ENCODE results near the gene MATN1. TPM values are rescaled to one million over a fixed set of nuclear protein-coding genes. Genes with fewer than 3 reads are reported as not detected.

The MATN1 gene
- total and polyA plus RNA-seq, 2 of the 4 experiments (the other 2 are of a cell fraction), result 0.27 TPM; not detected in 1

DNA sequence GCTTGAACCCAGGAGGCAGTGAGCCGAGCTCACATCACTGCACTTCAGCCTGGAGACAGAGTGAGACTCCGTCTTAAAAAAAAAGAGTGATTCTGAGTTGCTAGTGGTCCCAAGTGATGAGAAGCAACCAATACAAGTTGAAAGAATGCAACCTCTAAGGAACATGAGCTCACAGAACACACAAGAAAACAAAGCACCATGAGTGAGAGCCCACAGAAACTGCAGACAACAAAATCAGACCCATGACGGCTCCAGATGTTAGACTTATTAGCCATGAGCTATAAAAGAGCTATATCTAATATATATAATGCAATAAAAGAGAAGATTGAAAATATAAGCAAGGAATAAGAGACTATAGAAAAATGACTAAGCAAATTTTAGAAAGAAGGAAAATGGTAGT is 50.0 kb downstream of the MATN1 start:
- Histone ChIP-seq H3K79me1 (ENCODE audit: low read depth in 1 of 2, low read length in 2 of 2) (no peaks in the 10 kb centered on the region), H3K4me3 (ENCODE audit: insufficient read depth, low read depth, low read length) (no peak overlapping the region), H2AK5ac (ENCODE audit: low read depth, low read length) (no peak overlapping the region), H3K36me3 (ENCODE audit: control insufficient read depth, insufficient read depth, low read length) (no peaks in the 10 kb centered on the region), H3K9ac (ENCODE audit: low read depth, low read length) (no peak overlapping the region), H2BK20ac (ENCODE audit: low read depth, low read length) (no peak overlapping the region), H2BK15ac (ENCODE audit: low read depth, low read length) (no peak overlapping the region), H3K14ac (replicated peaks; ENCODE audit: low read depth, low read length) (no peak overlapping the region), H4K5ac (ENCODE audit: low read depth, low read length) (no peak overlapping the region), H2AK9ac (replicated peaks; ENCODE audit: low read depth, low read length, poor library complexity) (no peak overlapping the region), H2BK120ac (ENCODE audit: low read depth, low read length) (no peak overlapping the region), H2AFZ (replicated peaks; ENCODE audit: low read length, poor library complexity) (no peak overlapping the region), H3K4me1 (ENCODE audit: control insufficient read depth, insufficient read depth, low read length) (no peaks in the 10 kb centered on the region), H3K56ac (ENCODE audit: extremely low read depth, insufficient read depth, low read length) (no peak overlapping the region), H3K9me3 (ENCODE audit: control insufficient read depth, insufficient read depth, low read length) (no peaks in the 10 kb centered on the region), H4K91ac (ENCODE audit: insufficient read depth, low read depth, low read length) (no peak overlapping the region), H2BK5ac (ENCODE audit: low read depth, low read length, poor library complexity, severe bottlenecking) (no peak overlapping the region), H3K4me2 (ENCODE audit: low read depth, low read length) (no peak overlapping the region), H3K9me1 (ENCODE audit: insufficient read depth, low read length) (no peaks in the 10 kb centered on the region), H3K23ac (ENCODE audit: low read depth, low read length) (no peak overlapping the region), H3K27ac (ENCODE audit: insufficient read depth, low read length) (no peak overlapping the region), H3K4ac (ENCODE audit: low read depth, low read length) (no peak overlapping the region), H4K20me1 (ENCODE audit: insufficient read depth, low read length) (no peaks in the 10 kb centered on the region), H3K18ac (ENCODE audit: low read depth, low read length) (no peak overlapping the region), H3K27me3 (ENCODE audit: control insufficient read depth, insufficient read depth, low read length) (peaks cover 3% of the 10 kb centered on the region), H4K8ac (ENCODE audit: low read depth in 2 of 2, low read length in 2 of 2) (no peak overlapping the region)
- TF ChIP-seq, protein P1, sequence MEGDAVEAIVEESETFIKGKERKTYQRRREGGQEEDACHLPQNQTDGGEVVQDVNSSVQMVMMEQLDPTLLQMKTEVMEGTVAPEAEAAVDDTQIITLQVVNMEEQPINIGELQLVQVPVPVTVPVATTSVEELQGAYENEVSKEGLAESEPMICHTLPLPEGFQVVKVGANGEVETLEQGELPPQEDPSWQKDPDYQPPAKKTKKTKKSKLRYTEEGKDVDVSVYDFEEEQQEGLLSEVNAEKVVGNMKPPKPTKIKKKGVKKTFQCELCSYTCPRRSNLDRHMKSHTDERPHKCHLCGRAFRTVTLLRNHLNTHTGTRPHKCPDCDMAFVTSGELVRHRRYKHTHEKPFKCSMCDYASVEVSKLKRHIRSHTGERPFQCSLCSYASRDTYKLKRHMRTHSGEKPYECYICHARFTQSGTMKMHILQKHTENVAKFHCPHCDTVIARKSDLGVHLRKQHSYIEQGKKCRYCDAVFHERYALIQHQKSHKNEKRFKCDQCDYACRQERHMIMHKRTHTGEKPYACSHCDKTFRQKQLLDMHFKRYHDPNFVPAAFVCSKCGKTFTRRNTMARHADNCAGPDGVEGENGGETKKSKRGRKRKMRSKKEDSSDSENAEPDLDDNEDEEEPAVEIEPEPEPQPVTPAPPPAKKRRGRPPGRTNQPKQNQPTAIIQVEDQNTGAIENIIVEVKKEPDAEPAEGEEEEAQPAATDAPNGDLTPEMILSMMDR (conservative IDR thresholded peaks at IDR 0.05; ENCODE audit: low read depth, low read length), result no peak
- TF ChIP-seq RAD21 (IDR thresholded peaks at IDR 0.05; ENCODE audit: low read length) (no peak), POLR2A (IDR thresholded peaks at IDR 0.05; ENCODE audit: low read depth, low read length) (no peak), MXI1 (IDR thresholded peaks at IDR 0.05; ENCODE audit: borderline replicate concordance, low read depth, low read length) (no peak), FOS (IDR thresholded peaks at IDR 0.05; ENCODE audit: low read depth, low read length) (no peak), MAFK (IDR thresholded peaks at IDR 0.05; ENCODE audit: low read depth, low read length) (no peak), RFX5 (IDR thresholded peaks at IDR 0.05; ENCODE audit: low read depth, low read length) (no peak), RCOR1 (IDR thresholded peaks at IDR 0.05; ENCODE audit: insufficient replicate concordance, low read length) (no peak), NFE2L2 (IDR thresholded peaks at IDR 0.05; ENCODE audit: low read depth, low read length) (no peak)
- TF ChIP-seq, protein P2, sequence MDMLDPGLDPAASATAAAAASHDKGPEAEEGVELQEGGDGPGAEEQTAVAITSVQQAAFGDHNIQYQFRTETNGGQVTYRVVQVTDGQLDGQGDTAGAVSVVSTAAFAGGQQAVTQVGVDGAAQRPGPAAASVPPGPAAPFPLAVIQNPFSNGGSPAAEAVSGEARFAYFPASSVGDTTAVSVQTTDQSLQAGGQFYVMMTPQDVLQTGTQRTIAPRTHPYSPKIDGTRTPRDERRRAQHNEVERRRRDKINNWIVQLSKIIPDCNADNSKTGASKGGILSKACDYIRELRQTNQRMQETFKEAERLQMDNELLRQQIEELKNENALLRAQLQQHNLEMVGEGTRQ (IDR thresholded peaks at IDR 0.05; ENCODE audit: low read depth, low read length), result no peak
- intact Hi-C loops (cut with micrococcal nuclease), result no loop called here
- DNase-seq (no peak), ATAC-seq (ENCODE audit: low read depth) (no peak)
- no TSS peak for BruUV-seq (replicated peaks)
- POLR2A ChIA-PET (ENCODE audit: unreplicated experiment), result no interaction called here
- CTCF ChIA-PET, result no interaction called here
- dilution Hi-C loops (cut with HindIII; ENCODE audit: low sequenced_read_pairs, unreplicated experiment), result no loop called here
- in situ Hi-C loops (cut with MboI; ENCODE audit: low sequenced_read_pairs), result no loop called here
- WGBS, 2 experiments (ENCODE audit: extremely low coverage in 2 of 2, insufficient read length in 1 of 2), result no CpG with 5 or more reads among the region's 3 CpGs

Data from IMR-90 (cell line).